IPS-NIHi7 (cell line): Measurements from ENCODE around the gene LRP6.

Source experiments
- DNase-seq: peaks from one replicate; pipeline ENCODE4 v3.0.0; 2012; ENCODE audit warnings: mixed read lengths; ENCODE audit errors: extremely low spot score

Gene LRP6

DNA sequence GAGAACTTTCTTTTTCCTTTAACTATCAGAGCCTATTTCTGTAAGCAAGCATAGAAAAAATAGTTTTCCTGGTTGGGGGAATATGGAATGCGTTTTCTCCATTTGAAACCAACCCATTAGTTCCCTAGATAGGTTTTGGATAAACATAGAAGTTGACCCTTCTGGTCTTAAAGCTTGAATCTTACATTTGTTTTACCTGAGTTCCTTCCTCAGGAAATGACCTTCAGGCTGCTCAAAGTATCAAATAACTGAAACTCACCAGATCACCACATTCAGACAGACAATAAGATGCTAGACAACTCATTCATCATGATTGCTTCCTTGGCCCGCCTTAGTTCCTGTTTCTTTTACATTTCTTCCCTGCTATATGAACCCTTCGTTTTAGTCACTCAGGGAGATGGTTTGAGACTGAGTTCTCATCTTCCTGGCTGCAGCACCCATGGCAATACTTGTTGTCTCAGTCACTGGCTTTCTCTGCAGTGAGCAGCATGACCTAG is 52.2 kb downstream of the LRP6 start:
- DNase-seq: no peak

DNA sequence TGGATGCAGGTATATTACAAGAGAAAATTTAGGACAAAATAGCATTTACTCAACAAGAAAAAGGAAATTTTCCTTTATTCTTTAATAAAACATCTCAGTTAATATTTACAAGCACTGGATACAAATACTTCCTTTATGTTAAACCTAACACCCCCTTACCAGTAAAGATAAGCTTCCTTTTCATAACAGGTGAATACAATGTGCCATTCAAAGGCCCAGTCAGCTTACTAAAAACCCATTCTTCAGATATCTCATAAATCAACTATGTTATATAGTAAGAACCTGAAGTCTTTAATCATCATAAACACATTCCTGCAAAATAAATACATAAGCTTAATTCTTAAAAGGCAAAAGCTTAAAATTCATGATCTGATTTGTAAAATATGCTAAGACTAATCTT is 52.6 kb downstream of the LRP6 start:
- DNase-seq: no peak

DNA sequence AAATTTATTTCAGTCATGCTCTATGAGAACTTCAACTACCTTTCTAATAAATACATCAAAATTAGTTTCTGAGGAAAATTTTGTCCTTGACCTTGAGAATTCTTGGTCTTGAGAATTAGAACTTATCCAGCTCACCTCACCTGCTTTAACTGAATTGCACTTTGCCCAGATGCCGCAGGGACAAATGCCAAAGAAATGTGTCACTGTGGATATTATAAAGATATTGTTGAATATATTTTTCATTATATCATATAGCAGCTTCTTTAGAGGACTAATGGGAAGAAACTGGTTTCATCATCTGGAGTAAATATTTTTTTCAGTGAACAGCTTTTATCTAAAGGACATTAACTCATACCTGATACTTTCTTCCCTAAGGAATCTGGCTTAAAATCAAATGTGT is 54.1 kb downstream of the LRP6 start:
- no peak for DNase-seq

DNA sequence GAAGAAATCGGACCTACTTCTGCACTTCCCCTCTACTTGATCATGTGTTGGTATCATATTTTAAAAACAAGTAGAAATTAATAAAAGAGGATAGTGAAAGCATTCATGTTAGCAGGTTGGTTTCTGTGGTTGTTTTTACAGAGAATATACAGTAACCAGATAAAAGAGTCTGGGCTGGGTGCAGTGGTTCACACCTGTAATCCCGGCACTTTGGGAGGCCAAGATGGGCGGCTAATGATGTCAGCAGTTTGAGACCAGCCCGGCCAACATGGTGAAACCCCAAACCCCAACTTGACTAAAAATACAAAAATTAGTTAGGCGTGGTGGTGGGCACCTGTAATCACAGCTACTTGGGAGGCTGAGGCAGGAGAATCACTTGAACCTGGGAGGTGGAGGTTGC is 55.9 kb downstream of the LRP6 start:
- no peak for DNase-seq

DNA sequence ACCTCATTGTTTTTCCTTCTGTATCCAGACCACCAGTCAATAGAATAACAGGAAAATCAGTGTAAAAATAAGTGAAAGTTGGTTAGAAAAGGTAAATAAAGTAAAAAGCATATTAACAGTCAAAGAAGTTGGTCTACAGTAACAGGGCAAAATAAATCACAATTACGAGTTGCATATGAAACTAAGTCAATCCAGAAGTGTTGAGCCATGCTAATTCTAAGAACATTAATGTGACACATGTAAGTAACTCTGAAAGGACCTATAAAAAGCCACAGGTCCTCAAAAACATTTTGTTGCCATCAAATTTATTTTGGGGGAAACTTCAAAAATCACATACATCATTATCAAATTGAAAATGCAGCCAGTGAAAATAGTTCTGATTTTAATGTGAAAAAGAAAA is 56.4 kb downstream of the LRP6 start:
- DNase-seq: no peak

DNA sequence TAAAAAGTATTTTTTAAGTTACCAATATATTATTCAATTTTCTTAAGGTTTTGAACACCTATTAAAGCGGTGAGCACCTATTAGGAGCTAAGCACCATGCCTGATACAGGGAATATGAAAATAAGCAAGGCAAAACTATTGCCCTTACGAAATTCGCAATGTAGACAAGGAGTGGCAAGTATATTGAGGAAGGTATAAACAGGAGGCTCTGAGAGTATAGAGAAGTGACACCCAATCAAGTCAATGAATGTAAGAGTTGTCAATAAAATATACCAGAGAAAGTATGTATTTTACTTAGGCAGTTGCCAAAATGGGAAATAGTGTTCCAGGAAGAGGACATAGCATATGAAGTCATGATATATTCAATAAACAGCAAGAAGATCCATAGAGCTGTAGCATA is 57.2 kb downstream of the LRP6 start:
- DNase-seq: no peak

DNA sequence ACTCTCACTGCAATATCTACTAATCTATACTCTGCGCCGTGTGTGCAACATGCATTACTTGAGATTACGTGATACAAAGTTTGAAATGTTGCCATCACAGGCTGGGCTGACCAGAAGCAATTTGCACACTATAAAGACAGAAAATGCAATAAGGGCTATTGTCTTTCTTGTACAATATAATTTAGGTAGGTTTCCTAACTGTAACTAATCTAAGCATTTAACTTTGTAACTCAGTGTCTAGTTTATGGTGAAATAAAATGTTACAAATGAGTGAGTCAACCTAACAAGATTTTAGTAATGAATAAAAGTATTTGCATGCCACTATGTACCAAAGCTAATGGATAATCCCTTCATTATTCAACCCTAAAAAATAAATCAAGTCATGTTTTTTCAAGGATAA is 57.8 kb downstream of the LRP6 start:
- no peak for DNase-seq

DNA sequence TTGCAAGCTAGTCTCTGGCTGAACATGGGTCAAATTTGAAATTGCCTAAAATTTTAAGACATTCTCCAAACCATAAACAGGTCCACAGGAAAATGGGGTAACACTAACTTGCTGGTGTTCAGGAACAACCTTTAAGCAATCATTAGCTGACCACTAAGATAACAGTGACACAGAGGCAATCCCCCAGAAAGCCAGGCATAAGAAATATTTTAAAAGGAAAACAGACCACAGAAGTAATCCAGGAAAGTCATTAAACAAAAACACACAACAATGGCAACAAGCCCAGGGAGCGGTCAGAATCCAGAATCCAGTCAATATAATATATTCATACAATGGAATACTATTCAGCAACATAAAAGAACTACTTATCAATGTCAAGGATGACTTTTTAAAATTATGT is 59.1 kb downstream of the LRP6 start:
- DNase-seq: no peak

DNA sequence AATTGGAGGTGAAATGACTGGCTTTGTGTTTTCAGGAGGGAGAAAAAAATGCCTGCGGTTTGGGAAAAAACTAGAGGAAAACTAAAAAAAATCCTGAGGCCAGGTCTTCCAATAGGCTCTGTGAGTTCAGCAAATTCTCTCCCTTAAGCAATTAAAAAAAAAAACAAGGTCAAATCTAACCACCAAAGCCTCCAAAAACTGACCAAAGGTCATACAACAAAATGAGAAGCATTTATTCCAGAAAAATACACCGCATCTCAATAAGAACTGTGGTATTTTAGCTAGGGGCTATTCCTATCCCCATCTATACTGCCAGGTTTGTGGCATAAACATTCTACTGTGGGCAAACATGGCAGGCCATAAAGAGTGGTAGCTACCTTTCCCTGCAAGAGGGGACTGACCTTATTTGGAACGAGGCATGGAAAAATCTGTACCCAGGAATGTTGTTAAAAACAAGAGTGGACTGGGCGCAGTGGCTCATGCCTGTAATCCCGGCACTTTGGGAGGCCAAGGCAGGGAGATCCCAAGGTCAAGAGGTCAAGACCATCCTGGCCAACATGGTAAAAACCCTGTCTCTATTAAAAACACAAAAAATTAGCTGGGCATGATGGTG is 60.0 kb downstream of the LRP6 start:
- no peak for DNase-seq

DNA sequence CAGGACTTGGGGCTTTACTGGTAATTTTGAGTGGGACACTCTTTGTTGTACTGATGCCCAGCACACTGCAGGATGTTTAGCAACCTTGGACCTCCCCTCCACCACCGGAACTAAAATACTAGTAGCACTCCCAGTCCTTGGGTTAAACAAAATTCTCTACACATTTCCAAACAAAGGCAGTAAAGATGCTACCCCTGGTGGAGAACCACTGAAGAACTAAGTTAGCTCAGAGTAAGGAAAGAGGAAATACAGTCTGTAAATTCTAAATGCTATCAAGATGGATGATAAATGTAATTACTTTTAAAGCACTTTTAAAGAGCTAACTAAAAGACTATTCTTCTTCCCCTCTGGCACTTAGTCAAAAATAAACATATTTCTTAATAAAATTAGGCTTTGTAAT is 64.1 kb downstream of the LRP6 start:
- DNase-seq: no peak

DNA sequence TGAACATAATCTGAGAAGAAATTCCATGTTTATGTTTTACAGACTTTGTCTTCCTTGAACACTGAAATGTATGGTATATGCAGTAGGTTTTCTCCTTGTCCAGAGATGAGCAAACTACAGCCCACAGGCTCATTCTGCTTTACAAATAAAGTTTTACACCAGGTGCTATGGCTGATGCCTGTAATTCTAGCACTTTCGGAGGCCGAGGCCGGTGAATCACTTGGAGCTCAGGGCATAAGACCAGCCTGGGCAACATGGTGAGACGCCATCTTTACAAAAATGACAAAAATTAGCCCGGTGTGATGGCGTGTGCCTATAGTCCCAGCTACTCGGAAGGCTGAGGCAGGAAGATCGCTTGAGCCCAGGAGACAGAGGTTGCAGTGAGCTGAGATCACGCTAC is 64.7 kb downstream of the LRP6 start:
- no peak for DNase-seq

DNA sequence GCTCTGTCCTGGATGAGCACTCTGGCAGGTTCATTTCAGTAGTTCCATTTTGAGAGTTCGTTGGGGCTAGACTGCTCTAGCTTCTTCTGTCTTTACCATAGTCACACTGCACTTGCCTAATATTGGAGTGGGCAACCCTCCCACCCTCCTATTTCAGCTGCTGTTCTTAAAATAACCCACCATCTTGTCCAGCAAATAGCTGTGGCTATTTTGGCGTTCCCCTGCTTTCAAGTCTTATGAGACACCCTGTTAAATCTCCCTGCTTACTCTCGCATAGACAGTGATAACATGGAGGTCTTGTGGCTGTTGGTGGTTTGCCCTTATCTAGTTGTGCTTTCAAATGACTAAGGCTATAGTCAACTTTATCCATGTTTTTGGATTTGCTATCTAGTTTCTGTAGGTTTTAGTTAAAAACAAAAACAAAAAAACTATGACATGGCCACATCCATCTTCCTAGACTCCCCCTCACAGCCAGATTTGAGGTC is 65.5 kb downstream of the LRP6 start:
- no peak for DNase-seq

DNA sequence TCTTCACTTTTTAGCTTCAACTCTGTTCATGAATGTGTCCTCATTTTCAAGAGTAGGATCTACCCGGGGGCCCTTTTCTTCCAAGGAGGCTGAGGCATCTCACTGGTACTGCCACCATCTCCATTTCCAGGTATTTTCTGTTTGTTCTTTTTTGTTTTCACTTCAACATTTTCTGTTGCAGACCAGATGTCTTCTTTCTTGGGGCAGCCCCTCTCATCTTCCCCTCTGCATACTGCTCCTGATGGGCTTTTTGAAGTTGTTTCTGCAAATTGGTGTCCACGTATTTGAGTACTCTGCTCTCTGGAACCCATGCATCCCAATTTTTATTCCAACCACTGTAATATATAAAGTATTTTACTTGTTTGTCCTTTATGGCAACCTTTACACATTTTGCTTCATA is 66.5 kb downstream of the LRP6 start:
- no peak for DNase-seq

DNA sequence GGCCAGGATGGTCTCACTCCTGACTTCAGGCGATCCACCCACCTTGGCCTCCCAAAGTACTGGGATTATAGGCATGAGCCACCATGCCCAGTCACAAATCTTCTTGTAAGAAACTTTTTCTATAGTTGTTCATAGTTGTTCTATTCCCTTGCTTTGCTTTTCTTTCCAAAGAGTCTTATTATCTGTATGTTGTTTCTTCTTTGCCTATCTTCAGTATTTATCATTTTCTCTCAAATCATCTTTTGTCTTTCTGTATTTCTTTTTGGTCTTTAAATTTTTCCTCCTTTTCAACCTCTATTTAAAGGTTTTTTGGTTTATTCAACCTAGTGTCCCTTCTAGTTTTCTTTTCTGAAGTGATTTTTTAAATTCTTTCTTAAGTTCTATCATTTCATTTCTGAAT is 68.7 kb downstream of the LRP6 start:
- DNase-seq: no peak

DNA sequence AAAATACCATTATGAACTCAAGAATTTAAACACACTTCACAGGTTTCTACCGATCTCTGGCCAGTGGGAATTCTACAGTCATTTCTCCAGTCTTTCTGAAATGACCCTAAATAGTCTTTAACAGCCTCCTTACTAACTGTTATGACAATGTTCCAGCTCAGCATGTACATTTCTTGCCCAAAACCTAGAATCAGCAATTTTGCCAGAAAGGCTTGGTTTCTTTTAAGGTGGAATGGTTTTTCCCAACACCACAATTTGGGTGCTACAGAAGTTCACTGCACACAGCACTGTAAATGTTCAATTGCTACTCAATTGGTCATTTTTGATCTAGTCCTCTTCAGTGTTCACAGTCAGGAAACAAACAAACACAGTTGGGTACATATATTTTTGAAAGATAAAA is 69.7 kb downstream of the LRP6 start:
- DNase-seq: no peak

DNA sequence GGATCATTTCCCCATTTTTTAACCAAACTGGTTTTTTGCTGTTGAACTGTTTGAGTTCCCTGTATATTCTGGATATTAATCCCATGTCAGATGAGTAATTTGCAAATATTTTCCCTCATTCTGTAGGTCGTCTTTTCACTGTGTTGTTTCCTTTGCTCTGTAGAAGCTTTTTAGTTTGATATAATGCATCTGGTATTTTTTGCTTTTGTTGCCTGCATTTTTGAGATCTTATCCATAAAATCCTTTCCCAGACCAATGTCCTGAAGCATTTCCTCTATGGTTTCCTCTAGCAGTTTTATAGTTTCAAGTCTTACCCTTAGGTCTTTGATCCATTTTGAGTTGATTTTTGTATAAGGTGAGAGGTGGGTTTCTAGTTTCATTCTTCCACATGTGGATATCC is 71.3 kb downstream of the LRP6 start:
- DNase-seq: no peak

DNA sequence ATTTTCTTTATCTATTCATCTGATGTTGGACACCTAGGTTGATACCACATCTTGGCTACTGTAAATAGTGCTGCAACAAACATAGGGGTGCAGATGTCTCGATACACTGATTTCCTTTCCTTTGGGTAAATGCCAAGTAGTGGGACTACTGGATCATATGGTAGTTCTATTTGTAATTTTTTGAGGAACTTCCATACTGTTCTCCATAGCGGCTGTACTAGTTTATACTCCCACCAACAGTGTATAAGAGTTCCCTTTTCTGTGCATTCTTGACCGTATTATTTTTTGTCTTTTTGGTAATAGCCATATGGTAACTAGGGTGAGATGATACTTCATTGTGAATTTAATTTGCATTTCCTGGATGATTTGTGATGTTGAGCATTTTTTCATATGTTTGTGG is 71.8 kb downstream of the LRP6 start:
- DNase-seq: no peak

DNA sequence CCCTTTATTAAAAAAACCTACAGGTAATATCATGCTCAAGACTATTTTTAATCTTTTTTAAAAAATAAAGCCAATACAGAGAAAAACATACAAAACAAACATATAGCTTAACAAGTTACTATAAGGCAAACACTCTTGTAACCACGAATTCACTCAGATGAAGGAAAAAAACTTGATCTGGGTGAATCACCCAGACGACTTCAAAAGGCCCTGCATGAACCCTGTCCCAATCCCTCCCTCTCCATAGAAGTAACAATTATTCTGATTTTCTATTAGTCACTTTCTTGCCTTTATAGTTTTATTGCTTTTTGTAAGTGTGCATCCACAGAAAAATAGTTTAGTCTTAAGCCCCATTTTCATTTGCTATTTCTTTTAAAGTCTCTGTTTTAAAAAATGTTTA is 72.6 kb downstream of the LRP6 start:
- DNase-seq: no peak

DNA sequence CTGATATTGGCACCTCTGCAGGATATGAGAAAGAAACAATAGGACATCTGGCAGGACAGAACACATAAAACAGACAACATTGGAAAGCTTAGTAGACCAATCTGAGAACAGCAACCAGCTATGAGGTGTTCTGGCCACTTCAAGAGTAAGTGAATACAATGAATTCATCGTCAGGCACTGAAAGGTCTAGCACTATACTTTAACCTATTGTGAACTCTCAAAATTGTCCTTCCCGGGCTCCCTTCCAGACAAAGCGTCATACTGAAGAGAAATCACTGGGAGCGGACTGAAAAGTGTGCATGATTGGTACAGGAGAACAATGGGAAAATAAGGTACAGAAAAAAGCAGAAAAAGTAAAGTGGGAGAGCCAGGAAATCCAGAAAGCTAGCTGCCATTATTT is 75.8 kb downstream of the LRP6 start:
- DNase-seq: no peak

DNA sequence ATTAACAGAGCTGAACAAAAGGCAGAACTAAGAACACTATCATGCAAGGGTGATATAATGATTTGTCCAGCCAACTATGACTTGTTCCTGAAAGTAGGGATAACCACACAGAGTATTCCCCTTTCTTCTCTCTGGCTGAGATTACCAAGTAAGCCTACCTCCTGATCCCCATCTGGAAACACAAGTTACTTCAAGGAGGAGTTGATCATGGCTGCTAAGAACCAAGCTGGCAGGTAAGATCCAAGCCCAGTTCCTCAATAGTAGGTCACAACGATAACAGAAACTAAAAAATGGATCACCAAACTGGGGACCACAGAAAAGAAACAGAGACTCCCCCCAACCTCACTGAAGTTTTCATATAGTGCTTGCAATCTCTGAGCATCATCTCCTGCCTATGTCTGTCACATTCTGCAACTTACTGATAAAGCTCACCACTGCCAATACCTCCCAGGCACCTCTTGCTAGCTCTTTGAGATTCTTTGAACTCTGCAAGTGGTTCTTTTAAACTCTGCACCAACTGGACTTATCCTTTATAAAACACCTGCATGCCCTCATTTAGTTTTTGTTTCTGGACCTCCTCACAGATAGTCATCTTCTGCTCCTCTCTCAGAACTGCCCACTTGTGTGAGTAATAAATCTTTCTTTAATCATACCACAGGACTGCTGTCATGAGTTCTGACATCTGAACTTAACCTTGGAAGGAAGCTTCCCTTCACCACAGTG is 76.6 kb downstream of the LRP6 start:
- DNase-seq: no peak

DNA sequence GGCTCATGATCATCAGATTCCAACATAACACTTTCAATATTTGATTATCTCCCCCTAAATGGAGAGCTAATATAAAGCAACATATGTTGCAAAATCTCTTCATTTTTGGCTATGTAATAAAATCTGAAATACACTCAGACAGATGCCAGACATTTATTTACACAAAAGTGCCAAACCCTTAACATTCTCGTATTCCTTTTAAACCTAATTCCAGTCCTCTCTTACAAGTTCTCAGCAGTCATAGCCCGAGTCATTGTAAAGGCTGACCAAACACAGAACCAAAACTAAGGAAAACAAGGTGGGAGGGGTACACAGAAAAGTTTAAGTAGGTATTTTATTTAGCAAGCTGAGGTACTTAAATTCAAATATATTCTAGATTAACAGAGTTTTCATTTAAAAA is 81.4 kb downstream of the LRP6 start:
- no peak for DNase-seq

DNA sequence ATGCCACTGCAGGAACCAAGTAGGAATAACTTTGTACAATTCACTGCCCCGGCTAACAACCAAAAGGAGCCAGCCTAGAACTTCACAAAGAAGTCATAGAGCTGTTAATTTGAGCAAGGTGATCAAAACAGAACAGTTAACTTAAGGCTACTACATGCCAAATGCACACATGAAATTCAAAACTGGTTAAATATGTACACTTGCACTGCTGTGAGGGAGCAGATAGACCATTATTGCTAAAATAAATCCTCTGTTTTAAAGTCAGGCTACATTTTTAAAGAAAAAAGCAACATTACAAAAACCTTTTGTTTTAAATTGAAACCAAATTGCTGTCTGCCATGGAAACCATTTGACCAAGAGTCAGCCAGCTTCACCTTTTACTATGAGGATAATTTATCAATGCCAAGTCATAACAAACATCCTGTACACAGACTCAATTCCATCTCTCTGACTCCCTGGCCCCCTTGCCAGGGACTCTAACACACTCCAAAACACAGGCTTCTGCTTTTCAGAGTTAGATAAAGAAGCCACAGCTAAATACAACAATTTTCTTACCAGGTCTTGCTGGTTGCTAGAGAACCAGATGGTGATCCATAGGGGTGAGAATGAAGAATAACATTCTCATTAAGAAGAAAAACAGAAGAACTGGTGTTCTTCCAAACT is 84.0 kb downstream of the LRP6 start:
- DNase-seq: no peak

DNA sequence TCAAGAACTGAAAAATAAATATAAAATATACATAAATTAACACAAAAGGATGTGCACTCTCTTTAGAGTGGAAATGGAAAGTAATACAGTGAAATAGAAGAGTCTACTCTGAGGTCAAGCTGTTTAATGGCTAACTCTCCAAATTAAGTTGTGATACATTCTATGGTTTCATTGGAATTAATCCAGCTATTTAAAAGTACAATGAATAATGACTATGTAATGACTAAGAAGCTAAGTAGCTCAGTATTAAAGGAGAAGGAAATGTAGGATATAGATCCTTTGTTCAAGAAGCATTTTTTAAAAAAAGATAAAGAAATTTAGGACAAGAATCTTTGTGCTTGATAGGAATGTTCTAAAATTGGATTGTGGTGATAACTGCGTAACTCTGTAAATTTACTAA is 85.3 kb downstream of the LRP6 start:
- DNase-seq: no peak
